ENCODE data around the gene NACAD.

DNA sequence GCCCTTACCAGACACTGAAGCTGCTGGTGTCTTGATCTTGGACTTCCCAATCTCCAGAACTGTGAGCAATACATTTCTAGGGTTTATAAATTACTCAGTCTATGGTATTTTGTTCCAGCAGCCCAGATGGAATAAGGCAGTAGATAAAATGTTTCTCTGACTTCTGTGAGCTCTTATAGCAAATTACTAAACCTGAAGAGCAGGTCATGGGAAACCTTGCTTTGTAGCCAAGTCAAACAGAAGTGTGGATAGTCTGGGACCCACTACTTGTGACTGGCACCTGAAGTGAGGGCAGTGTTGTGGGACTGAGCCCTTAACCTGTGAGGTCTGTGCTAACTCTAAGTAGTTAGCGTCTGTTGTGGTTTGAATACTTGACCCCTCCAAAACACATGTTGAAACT lies 27.3 kb upstream of the NACAD start:
- no peak for TF ChIP-seq CTCF (IDR thresholded peaks at IDR 0.05)
- no peak for TF ChIP-seq POLR2A (IDR thresholded peaks at IDR 0.05)
